K562 (cell line): ENCODE results near the gene DNAH3. TPM values are rescaled to one million over a fixed set of nuclear protein-coding genes. Genes with fewer than 3 reads are reported as not detected.

Experiments used
- ATAC-seq: fragments of 200-7000 bp; cut with Tn5 transposase; 3 replicates; pipeline ENCODE4 v1.9.1; 2020; ENCODE audit warnings: moderate library complexity
- BruUV-seq: library from RNA; stranded (reverse); fragments of 400-500 nt; replicated peaks from 2 replicates; lab custom pipeline; 2021; lab: Mats Ljungman, UMichigan
- CTCF ChIA-PET: fragments of 300-600 bp; formaldehyde crosslinking; extraction: SDS; loops from one replicate; lab custom pipeline; 2021; ENCODE audit warnings: low intra/inter-chr PET ratio; lab: Yijun Ruan, JAX
- POLR2A ChIA-PET: fragments of 300-600, 350-650 bp; sonication (Branson Sonifier 250); formaldehyde crosslinking; extraction: SDS; loops from one replicate; lab custom pipeline; 2021; ENCODE audit warnings: antibody characterized with exemption, inconsistent platforms; lab: Yijun Ruan, JAX
- DNase-seq, 4 experiments: peaks; one replicate each; pipeline versions ENCODE4 v3.0.0 to v3.0.0-alpha.2; 2011 to 2018; ENCODE audit warnings: low spot score in 3 of 4, mixed read lengths in 3 of 4; ENCODE audit errors: extremely low read depth in 1 of 4
- FAIRE-seq: peaks from 2 replicates; lab custom pipeline; 2011; peaks lifted over from hg19 to GRCh38; lab: Jason Lieb, UNC
- H2AFZ ChIP-seq: 2 replicates; pipeline ENCODE4 v1.6.0; 2011; ENCODE audit warnings: low read depth, low read length, control low read depth, inconsistent platforms
- H3K27ac ChIP-seq: fragments of 200-600 bp; 3 replicates; pipeline ENCODE4 v1.8.0; 2011; ENCODE audit warnings: low read depth, mild to moderate bottlenecking, control low read depth, inconsistent platforms, low read length, moderate library complexity, mixed read lengths; ENCODE audit errors: extremely low read depth
- H3K27me3 ChIP-seq, 2 experiments: fragments of 300-600 bp in 1 of 2; 2 replicates in 1 of 2; 3 replicates in 1 of 2; pipeline versions ENCODE4 v1.6.0 to v1.8.0; 2011; ENCODE audit warnings: inconsistent platforms in 2 of 2, low read length in 2 of 2, mild to moderate bottlenecking in 1 of 2, mixed read lengths in 1 of 2, moderate library complexity in 1 of 2; ENCODE audit not compliant: control insufficient read depth in 2 of 2, insufficient read depth in 2 of 2
- H3K36me3 ChIP-seq: fragments of 300-600 bp; 3 replicates; pipeline ENCODE4 v1.8.0; 2011; ENCODE audit warnings: mild to moderate bottlenecking, low read length, inconsistent platforms; ENCODE audit not compliant: control insufficient read depth, insufficient read depth
- H3K4me1 ChIP-seq, 2 experiments: fragments of 200-600 bp in 1 of 2; replicated peaks in 1 of 2; 2 replicates in 1 of 2; 3 replicates in 1 of 2; pipeline versions ENCODE4 v1.5.1 to v1.8.0; 2011; ENCODE audit warnings: inconsistent platforms in 2 of 2, low read length in 2 of 2, mild to moderate bottlenecking in 1 of 2, mixed read lengths in 1 of 2, moderate library complexity in 1 of 2; ENCODE audit not compliant: control insufficient read depth in 2 of 2, insufficient read depth in 2 of 2
- H3K4me2 ChIP-seq: 2 replicates; pipeline ENCODE4 v1.6.1; 2011; ENCODE audit warnings: low read length, control low read depth, inconsistent platforms, mixed read lengths; ENCODE audit not compliant: insufficient read depth
- H3K4me3 ChIP-seq: fragments of 200-600 bp; sonication (generic), shearing (Covaris generic); 2 replicates; pipeline ENCODE4 v1.5.1; 2016; ENCODE audit warnings: control low read depth, inconsistent platforms
- H3K79me2 ChIP-seq: fragments of 200-600 bp; 3 replicates; pipeline ENCODE4 v1.8.0; 2011; ENCODE audit warnings: low read length, inconsistent platforms; ENCODE audit not compliant: control insufficient read depth, insufficient read depth
- H3K9ac ChIP-seq, 2 experiments: 2 replicates each; pipeline versions ENCODE4 v1.6.0 to v1.6.1; 2011; ENCODE audit warnings: low read depth in 2 of 2, low read length in 2 of 2, control low read depth in 1 of 2, inconsistent platforms in 1 of 2, mild to moderate bottlenecking in 1 of 2, mixed read lengths in 1 of 2; ENCODE audit not compliant: insufficient read depth in 1 of 2
- H3K9me1 ChIP-seq: one replicate; pipeline ENCODE4 v1.6.0; 2011; ENCODE audit warnings: inconsistent platforms, mild to moderate bottlenecking, low read length, moderate library complexity; ENCODE audit not compliant: control insufficient read depth, insufficient read depth
- H3K9me3 ChIP-seq: replicated peaks from 2 replicates; pipeline ENCODE4 v1.5.1; 2011; ENCODE audit warnings: low read depth, low read length, inconsistent platforms; ENCODE audit not compliant: control insufficient read depth, insufficient read depth
- H4K20me1 ChIP-seq: replicated peaks from 2 replicates; pipeline ENCODE4 v1.6.1; 2011; ENCODE audit warnings: low read length, inconsistent platforms, mixed read lengths; ENCODE audit not compliant: control insufficient read depth, insufficient read depth
- BRD4 ChIP-seq: fragments of 200-600 bp; sonication (generic); IDR thresholded peaks from 2 replicates; pipeline ENCODE4 v1.6.1; 2017; ENCODE audit warnings: inconsistent platforms
- ETV5 ChIP-seq: sonication (generic); formaldehyde crosslinking; IDR thresholded peaks from 2 replicates; pipeline ENCODE4 v1.4.0; 2020; ENCODE audit warnings: low read depth, mild to moderate bottlenecking, missing genetic modification reagents
- HDAC6 ChIP-seq: IDR thresholded peaks from 2 replicates; pipeline ENCODE4 v1.6.1; 2012; ENCODE audit warnings: low read depth, mild to moderate bottlenecking, control low read depth, inconsistent platforms, low read length, moderate library complexity
- HDAC8 ChIP-seq: fragments of 450-650 bp; IDR thresholded peaks from 2 replicates; pipeline ENCODE4 v1.6.1; 2016; ENCODE audit warnings: mild to moderate bottlenecking, missing genetic modification characterization, moderate library complexity, missing compliant biosample characterization
- KLF13 ChIP-seq: fragments of 450-650 bp; IDR thresholded peaks from 2 replicates; pipeline ENCODE4 v1.6.1; 2016; ENCODE audit warnings: missing genetic modification characterization, low read depth, mild to moderate bottlenecking, missing compliant biosample characterization, moderate library complexity, borderline replicate concordance
- KLF16 ChIP-seq: IDR thresholded peaks from 2 replicates; pipeline ENCODE4 v1.6.1; 2016; ENCODE audit warnings: antibody characterized with exemption
- PRPF4 ChIP-seq: fragments of 200-400 bp; formaldehyde crosslinking; IDR thresholded peaks from one replicate; pipeline ENCODE4 v1.6.1; 2017; ENCODE audit warnings: low read length, low read depth, mild to moderate bottlenecking; ENCODE audit not compliant: insufficient read depth, poor library complexity, severe bottlenecking
- PURB ChIP-seq: sonication (generic); formaldehyde crosslinking; IDR thresholded peaks from 2 replicates; pipeline ENCODE4 v1.9.0; 2021; ENCODE audit warnings: low read depth, mild to moderate bottlenecking, missing genetic modification reagents
- SP1 ChIP-seq: sonication (generic); formaldehyde crosslinking; IDR thresholded peaks from 2 replicates; pipeline ENCODE4 v1.8.1; 2022; ENCODE audit warnings: mild to moderate bottlenecking, missing genetic modification reagents
- SRF ChIP-seq, 2 experiments: fragments of 250-450, 450-650 bp in 1 of 2; sonication (Bioruptor Pico) in 1 of 2; sonication (generic) in 1 of 2; formaldehyde crosslinking; IDR thresholded peaks; 2 replicates each; pipeline versions ENCODE4 v1.5.0 to v1.5.1; 2020 to 2022; ENCODE audit warnings: mild to moderate bottlenecking in 1 of 2, missing genetic modification reagents in 1 of 2
- TCF7L2 ChIP-seq: fragments of 150-350 bp; IDR thresholded peaks from 2 replicates; pipeline ENCODE4 v1.6.1; 2016; ENCODE audit warnings: low read depth, mild to moderate bottlenecking, low read length, moderate library complexity
- ZFP36 ChIP-seq: fragments of 150-350 bp; IDR thresholded peaks from 2 replicates; pipeline ENCODE4 v1.6.1; 2018; ENCODE audit warnings: low read length, low read depth; ENCODE audit not compliant: partially characterized antibody
- ZNF174 ChIP-seq: fragments of 250-450 bp; sonication (Bioruptor Pico); IDR thresholded peaks from 2 replicates; pipeline ENCODE4 v1.4.0; 2020; ENCODE audit warnings: mild to moderate bottlenecking
- ZNF277 ChIP-seq: fragments of 250-450 bp; sonication (Bioruptor Pico); IDR thresholded peaks from 2 replicates; pipeline ENCODE4 v1.8.0; 2022; ENCODE audit warnings: inconsistent platforms, mild to moderate bottlenecking, moderate library complexity, borderline replicate concordance
- ZNF79 ChIP-seq: fragments of 250-450 bp; sonication (Bioruptor Pico); IDR thresholded peaks from 2 replicates; pipeline ENCODE4 v1.4.0; 2020; ENCODE audit warnings: low read depth, mild to moderate bottlenecking, moderate library complexity
- WGBS: fragments of 100-300 bp; shearing (Covaris generic); methylation state at CpG from one replicate; pipeline ENCODE4 v1.1.6; 2016; ENCODE audit warnings: low coverage, mixed read lengths; ENCODE audit not compliant: insufficient coverage; ENCODE audit errors: missing lambda C conversion rate; 5-methylcytosine and 5-hydroxymethylcytosine counted together
- in situ Hi-C: fragments of 300-500 bp; cut with MboI; formaldehyde crosslinking; loops from 4 replicates; pipeline ENCODE4 v1.15.0; 2018; ENCODE audit warnings: inconsistent platforms, mixed read lengths
- intact Hi-C: fragments of 100-400 bp; cut with micrococcal nuclease; formaldehyde crosslinking; loops from 2 replicates; pipeline ENCODE4 v1.14.2; 2022
- polyA plus RNA-seq, 8 experiments: library from polyadenylated mRNA; depleted of rRNA in 4 of 8; stranded (reverse) in 5 of 8; unstranded in 3 of 8; fragments of >200 nt; fragmentation: Nextera tagmentation in 2 of 8; fragmentation: Illumina TruSeq in 1 of 8; extraction: Ambion mirVana in 2 of 8; extraction: Trizol in 1 of 8; gene quantifications; 2 replicates each; pipeline versions ENCODE4 v1.2.1 to v1.2.3, GENCODE V29; 2011 to 2014; ENCODE audit warnings: inconsistent platforms in 1 of 8, missing spikeins in 1 of 8
- total RNA-seq, 7 experiments: library from RNA; depleted of rRNA in 6 of 7; stranded (reverse); fragments of >200 nt in 6 of 7; fragmentation: Illumina TruSeq in 2 of 7; extraction: Trizol in 2 of 7; gene quantifications; 2 replicates each; pipeline versions ENCODE4 v1.2.1 to v1.2.3, GENCODE V29; 2011 to 2021; ENCODE audit warnings: low replicate concordance in 1 of 7

The DNAH3 gene
- total and polyA plus RNA-seq, 9 of the 15 experiments (the other 6 are each of a cell fraction or from before 2014, with no cell fraction given), result 0.32 to 0.84 (median 0.44) TPM

GRCh38 chr16:21081329-21081728, 69.3 kb downstream of the DNAH3 start:
- H3K9me1 ChIP-seq, result no peaks in the 10 kb centered on the region
- H3K4me1 ChIP-seq, result no peaks in the 10 kb centered on the region; a peak in 1 of 5 replicates
- WGBS, result under 1% methylated on average over 8 of the region's 8 CpGs
- intact Hi-C loops, result loop anchor here (5.0 kb wide), 1 partner anchor 274 kb away; the partner anchor contains the start of genes ERI2 and REXO5
- H3K79me2 ChIP-seq, result no peaks in the 10 kb centered on the region
- no peak overlapping the region for H3K9ac ChIP-seq
- no peak overlapping the region for H2AFZ ChIP-seq
- no peak overlapping the region for H3K4me2 ChIP-seq
- no peaks in the 10 kb centered on the region for H4K20me1 ChIP-seq
- no peaks in the 10 kb centered on the region for H3K9me3 ChIP-seq
- no peak overlapping the region for H3K27ac ChIP-seq
- TF ChIP-seq BRD4, result no peak
- no peak for TF ChIP-seq ZNF277 (CRISPR knock-in tag)
- TF ChIP-seq ZFP36, result no peak
- FAIRE-seq, result no peak
- in situ Hi-C loops, result no loop called here
- ATAC-seq, result no peak
- POLR2A ChIA-PET, result interaction anchor here (0.6 to 1.1 kb wide), 3 partner anchors 12 to 385 kb away, joined by 3 to 5 read pairs (median 3); no protein-coding TSS in a partner anchor
- no peaks in the 10 kb centered on the region for H3K36me3 ChIP-seq
- DNase-seq, result no peak
- peaks cover 0 to 2% of the 10 kb centered on the region in 2 experiments; a peak in 2 of 5 replicates for H3K27me3 ChIP-seq
- CTCF ChIA-PET, result interaction anchor here (0.7 kb wide), 1 partner anchor 282 kb away, joined by 3 read pairs; no protein-coding TSS in a partner anchor
- H3K4me3 ChIP-seq, result no peak overlapping the region
- BruUV-seq, result no TSS peak

- Histone ChIP-seq H2AFZ (no peak overlapping the region), H3K9ac (no peak overlapping the region)
- FAIRE-seq, result no peak
- TF ChIP-seq HDAC6 (no peak), ETV5 (no peak), SP1 (CRISPR knock-in tag) (no peak), KLF13 (no peak), TCF7L2 (no peak), ZNF174 (CRISPR knock-in tag) (no peak), KLF16 (no peak), HDAC8 (tag) (no peak), PRPF4 (no peak), SRF (CRISPR knock-in tag; IDR thresholded peaks at IDR 0.05) (no peak), ZNF79 (CRISPR knock-in tag) (no peak), PURB (no peak)
Measured at GRCh38 chr16:21078563-21078962, 72.1 kb downstream of the DNAH3 start.

More at GRCh38 chr16:21078563-21078962, 72.1 kb downstream of the DNAH3 start:
- H3K9me3 ChIP-seq, result no peaks in the 10 kb centered on the region
- H3K4me2 ChIP-seq, result no peak overlapping the region
- DNase-seq (no peak), ATAC-seq (no peak)
- CTCF ChIA-PET, result no interaction called here
- H3K27me3 ChIP-seq, result peaks cover 4 to 10% of the 10 kb centered on the region in 2 experiments; a peak in 3 of 5 replicates
- BruUV-seq, result no TSS peak
- in situ Hi-C loops, result no loop called here
- no peaks in the 10 kb centered on the region for H3K36me3 ChIP-seq
- intact Hi-C loops, result no loop called here
- H4K20me1 ChIP-seq, result no peaks in the 10 kb centered on the region
- POLR2A ChIA-PET, result interaction anchor here (0.7 to 1.1 kb wide), 2 partner anchors 8 to 401 kb away, joined by 3 to 5 read pairs; no protein-coding TSS in a partner anchor
- H3K4me3 ChIP-seq, result no peak overlapping the region
- H3K4me1 ChIP-seq, result no peaks in the 10 kb centered on the region; a peak in 1 of 5 replicates
- no peaks in the 10 kb centered on the region for H3K9me1 ChIP-seq
- no peak overlapping the region for H3K27ac ChIP-seq
- H3K79me2 ChIP-seq, result no peaks in the 10 kb centered on the region
